ENCODE measurements around the gene FMN2. TPM values are rescaled to one million over a fixed set of nuclear protein-coding genes. Genes with fewer than 3 reads are reported as not detected.
A peak's percentile ranks its signal among the peaks of the same experiment; 100 is the strongest.
"Not testable (repeated sequence)": the region's sequence is repeated elsewhere in the genome, so short reads cannot be mapped to it uniquely, and the experiment has no call there.

Gene FMN2
- total RNA-seq, 1 experiment from 2014 or later = 5.3 TPM

GRCh38 chr1:240171907-240172306 is 80.2 kb downstream of the FMN2 start:
- no peaks in the 10 kb centered on the region for H3K9me3 Mint-ChIP-seq (ENCODE audit: unreplicated experiment)
- H3K4me3 Mint-ChIP-seq (ENCODE audit: unreplicated experiment) = no peak overlapping the region
- no peak for TF ChIP-seq CTCF (IDR thresholded peaks at IDR 0.05; ENCODE audit: unreplicated experiment)
- H3K27ac Mint-ChIP-seq (ENCODE audit: low read depth, unreplicated experiment) = no peak overlapping the region
- H3K4me1 Mint-ChIP-seq (ENCODE audit: insufficient read depth, unreplicated experiment) = peaks cover 6% of the 10 kb centered on the region
- intact Hi-C loops (cut with micrococcal nuclease) = no loop called here
- H3K27me3 Mint-ChIP-seq (ENCODE audit: insufficient read depth, unreplicated experiment) = no peaks in the 10 kb centered on the region
- CTCF ChIA-PET = interaction anchor here (0.6 to 14.8 kb wide), 8 partner anchors 8 to 520 kb away, joined by 3 to 157 read pairs (median 14); no protein-coding TSS in a partner anchor
- DNase-seq (ENCODE audit: unreplicated experiment) = no peak
- POLR2A ChIA-PET = no interaction called here
- H3K36me3 Mint-ChIP-seq (ENCODE audit: insufficient read depth, unreplicated experiment) = no peaks in the 10 kb centered on the region
- no TSS peak for BruUV-seq (replicated peaks)

GRCh38 chr1:240173836-240174235 is 82.2 kb downstream of the FMN2 start:
- no peak for TF ChIP-seq CTCF (IDR thresholded peaks at IDR 0.05; ENCODE audit: unreplicated experiment)
- no peaks in the 10 kb centered on the region for H3K9me3 Mint-ChIP-seq (ENCODE audit: unreplicated experiment)
- H3K27me3 Mint-ChIP-seq (ENCODE audit: insufficient read depth, unreplicated experiment) = no peaks in the 10 kb centered on the region
- H3K4me1 Mint-ChIP-seq (ENCODE audit: insufficient read depth, unreplicated experiment) = peaks cover 6% of the 10 kb centered on the region
- POLR2A ChIA-PET = interaction anchor here (0.5 kb wide), 1 partner anchor 420 kb away, joined by 3 read pairs; no protein-coding TSS in a partner anchor
- no peak overlapping the region for H3K27ac Mint-ChIP-seq (ENCODE audit: low read depth, unreplicated experiment)
- no peak overlapping the region for H3K4me3 Mint-ChIP-seq (ENCODE audit: unreplicated experiment)
- no peaks in the 10 kb centered on the region for H3K36me3 Mint-ChIP-seq (ENCODE audit: insufficient read depth, unreplicated experiment)
- BruUV-seq (replicated peaks) = no TSS peak
- DNase-seq (ENCODE audit: unreplicated experiment) = no peak
- CTCF ChIA-PET = interaction anchor here (0.9 to 14.8 kb wide), 10 partner anchors 11 to 518 kb away, joined by 3 to 157 read pairs (median 4); no protein-coding TSS in a partner anchor
- intact Hi-C loops (cut with micrococcal nuclease) = no loop called here

- Mint-ChIP-seq H3K9me3 (ENCODE audit: unreplicated experiment) (no peaks in the 10 kb centered on the region), H3K36me3 (ENCODE audit: insufficient read depth, unreplicated experiment) (no peaks in the 10 kb centered on the region), H3K4me3 (ENCODE audit: unreplicated experiment) (no peak overlapping the region), H3K4me1 (ENCODE audit: insufficient read depth, unreplicated experiment) (peaks cover 6% of the 10 kb centered on the region), H3K27ac (ENCODE audit: low read depth, unreplicated experiment) (no peak overlapping the region), H3K27me3 (ENCODE audit: insufficient read depth, unreplicated experiment) (no peaks in the 10 kb centered on the region)
- DNase-seq (ENCODE audit: unreplicated experiment) = peak; percentile 56
- intact Hi-C loops (cut with micrococcal nuclease) = no loop called here
- ChIA-PET POLR2A (interaction anchor here (0.7 kb wide), 1 partner anchor 1153 kb away, joined by 3 read pairs; no protein-coding TSS in a partner anchor), CTCF (interaction anchor here (0.9 to 14.8 kb wide), 6 partner anchors 13 to 171 kb away, joined by 4 to 157 read pairs (median 30); no protein-coding TSS in a partner anchor)
- TF ChIP-seq CTCF (IDR thresholded peaks at IDR 0.05; ENCODE audit: unreplicated experiment) = no peak
- no TSS peak for BruUV-seq (replicated peaks)
Observed at GRCh38 chr1:240174734-240175133, 83.1 kb downstream of the FMN2 start.

- Mint-ChIP-seq H3K27me3 (ENCODE audit: insufficient read depth, unreplicated experiment) (no peaks in the 10 kb centered on the region), H3K27ac (ENCODE audit: low read depth, unreplicated experiment) (no peak overlapping the region), H3K9me3 (ENCODE audit: unreplicated experiment) (no peaks in the 10 kb centered on the region), H3K36me3 (ENCODE audit: insufficient read depth, unreplicated experiment) (no peaks in the 10 kb centered on the region), H3K4me3 (ENCODE audit: unreplicated experiment) (no peak overlapping the region), H3K4me1 (ENCODE audit: insufficient read depth, unreplicated experiment) (peaks cover 6% of the 10 kb centered on the region)
- POLR2A ChIA-PET = interaction anchor here (0.6 kb wide), 1 partner anchor 913 kb away, joined by 3 read pairs; no protein-coding TSS in a partner anchor
- CTCF ChIA-PET = interaction anchor here (0.8 to 1.4 kb wide), 2 partner anchors 10 to 11 kb away, joined by 3 to 5 read pairs; no protein-coding TSS in a partner anchor
- BruUV-seq (replicated peaks) = no TSS peak
- DNase-seq (ENCODE audit: unreplicated experiment) = no peak
- intact Hi-C loops (cut with micrococcal nuclease) = no loop called here
- TF ChIP-seq CTCF (IDR thresholded peaks at IDR 0.05; ENCODE audit: unreplicated experiment) = no peak
Observed at GRCh38 chr1:240178366-240178765, 86.7 kb downstream of the FMN2 start.

- BruUV-seq (replicated peaks); intact Hi-C loops (cut with micrococcal nuclease); H3K4me3 Mint-ChIP-seq (ENCODE audit: unreplicated experiment); H3K9me3 Mint-ChIP-seq (ENCODE audit: unreplicated experiment); H3K27ac Mint-ChIP-seq (ENCODE audit: low read depth, unreplicated experiment); H3K4me1 Mint-ChIP-seq (ENCODE audit: insufficient read depth, unreplicated experiment); H3K36me3 Mint-ChIP-seq (ENCODE audit: insufficient read depth, unreplicated experiment); DNase-seq (ENCODE audit: unreplicated experiment): not testable (repeated sequence)
- ChIA-PET CTCF (interaction anchor here (0.6 to 8.2 kb wide), 8 partner anchors 14 to 507 kb away, joined by 3 to 168 read pairs (median 50); no protein-coding TSS in a partner anchor), POLR2A (interaction anchor here (1.1 kb wide), 1 partner anchor 147 kb away, joined by 3 read pairs; no protein-coding TSS in a partner anchor)
- H3K27me3 Mint-ChIP-seq (ENCODE audit: insufficient read depth, unreplicated experiment) = peaks cover 31% of the 10 kb centered on the region
Observed at GRCh38 chr1:240184682-240185081, 93.0 kb downstream of the FMN2 start.
